HG02981 (cell line): ENCODE data around the gene FAM124A.
A peak's percentile ranks its signal among the peaks of the same experiment; 100 is the strongest.

Source experiments
- ATAC-seq: cut with Tn5 transposase; IDR thresholded peaks from one replicate; pipeline ENCODE4 v1.9.1; 2021; ENCODE audit warnings: mild to moderate bottlenecking, moderate library complexity; ENCODE audit not compliant: unreplicated experiment

FAM124A gene

GRCh38 chr13:51222037-51222685, at the start of gene FAM124A:
TSS of gene FAM124A (plus strand) at chr13:51222398. CDS start at chr13:51222502, 104 bp downstream.
- ATAC-seq, result peak; percentile 73

- ATAC-seq, result no peak
Measured at GRCh38 chr13:51175021-51175420, 47.2 kb upstream of the FAM124A start.

GRCh38 chr13:51175639-51176038, 46.6 kb upstream of the FAM124A start:
- no peak for ATAC-seq

GRCh38 chr13:51177188-51177587, 45.0 kb upstream of the FAM124A start:
- ATAC-seq, result no peak

- no peak for ATAC-seq
Measured at GRCh38 chr13:51178456-51179074, 43.6 kb upstream of the FAM124A start.

- no peak for ATAC-seq
Measured at GRCh38 chr13:51179432-51179971, 42.7 kb upstream of the FAM124A start.

- ATAC-seq, result no peak
Measured at GRCh38 chr13:51180853-51181511, 41.2 kb upstream of the FAM124A start.

- no peak for ATAC-seq
Measured at GRCh38 chr13:51181786-51182383, 40.3 kb upstream of the FAM124A start.

GRCh38 chr13:51191743-51192142, 30.5 kb upstream of the FAM124A start:
- no peak for ATAC-seq

- ATAC-seq, result no peak
Measured at GRCh38 chr13:51192348-51192747, 29.9 kb upstream of the FAM124A start.

GRCh38 chr13:51193387-51193786, 28.8 kb upstream of the FAM124A start:
- ATAC-seq, result no peak

- no peak for ATAC-seq
Measured at GRCh38 chr13:51194942-51195341, 27.3 kb upstream of the FAM124A start.

- no peak for ATAC-seq
Measured at GRCh38 chr13:51201886-51202285, 20.3 kb upstream of the FAM124A start.

GRCh38 chr13:51202477-51203046, 19.6 kb upstream of the FAM124A start:
- ATAC-seq, result no peak

- ATAC-seq, result no peak
Measured at GRCh38 chr13:51206584-51206983, 15.6 kb upstream of the FAM124A start.

- no peak for ATAC-seq
Measured at GRCh38 chr13:51207881-51208280, 14.3 kb upstream of the FAM124A start.

GRCh38 chr13:51208716-51209115, 13.5 kb upstream of the FAM124A start:
- ATAC-seq, result no peak

- no peak for ATAC-seq
Measured at GRCh38 chr13:51211910-51212309, 10.3 kb upstream of the FAM124A start.

- ATAC-seq, result no peak
Measured at GRCh38 chr13:51212758-51213157, 9.4 kb upstream of the FAM124A start.

- no peak for ATAC-seq
Measured at GRCh38 chr13:51213173-51213728, 8.9 kb upstream of the FAM124A start.

- ATAC-seq, result no peak
Measured at GRCh38 chr13:51218626-51219025, 3.6 kb upstream of the FAM124A start.
